HEK293 (cell line): ENCODE results near the gene NOL4.

Source experiments
- ATF2 ChIP-seq: fragments of 450-650 bp; formaldehyde crosslinking; IDR thresholded peaks from 2 replicates; pipeline ENCODE4 v1.5.1; 2016; ENCODE audit warnings: missing biosample characterization, missing genetic modification characterization, low read depth
- CTCF ChIP-seq: fragments of 450-650 bp; formaldehyde crosslinking; IDR thresholded peaks from 2 replicates; pipeline ENCODE4 v1.5.1; 2016; ENCODE audit warnings: missing biosample characterization, missing genetic modification characterization
- GLIS2 ChIP-seq: fragments of 450-650 bp; formaldehyde crosslinking; IDR thresholded peaks from 2 replicates; pipeline ENCODE4 v1.5.1; 2016; ENCODE audit warnings: missing biosample characterization, missing genetic modification characterization
- IKZF3 ChIP-seq: fragments of 450-650 bp; IDR thresholded peaks from 2 replicates; pipeline ENCODE4 v1.5.0; 2018; ENCODE audit warnings: missing biosample characterization, mild to moderate bottlenecking, missing genetic modification characterization, moderate library complexity
- KLF9 ChIP-seq: fragments of 450-650 bp; formaldehyde crosslinking; IDR thresholded peaks from 2 replicates; pipeline ENCODE4 v1.5.1; 2016; ENCODE audit warnings: missing biosample characterization, missing genetic modification characterization, low read depth
- PATZ1 ChIP-seq: fragments of 450-650 bp; formaldehyde crosslinking; IDR thresholded peaks from 2 replicates; pipeline ENCODE4 v1.5.1; 2016; ENCODE audit warnings: missing biosample characterization, missing genetic modification characterization
- PBX3 ChIP-seq: sonication (generic); formaldehyde crosslinking; IDR thresholded peaks from 2 replicates; pipeline ENCODE4 v1.8.1; 2022; ENCODE audit warnings: mild to moderate bottlenecking, moderate library complexity, missing genetic modification reagents
- SETDB1 ChIP-seq: IDR thresholded peaks from one replicate; pipeline ENCODE4 v1.6.1; 2017; ENCODE audit warnings: mild to moderate bottlenecking, low read length, moderate library complexity, mixed read lengths; ENCODE audit not compliant: insufficient read length
- SP2 ChIP-seq: fragments of 450-650 bp; formaldehyde crosslinking; IDR thresholded peaks from 2 replicates; pipeline ENCODE4 v1.5.1; 2016; ENCODE audit warnings: missing biosample characterization, missing genetic modification characterization
- SP3 ChIP-seq: fragments of 450-650 bp; formaldehyde crosslinking; IDR thresholded peaks from 2 replicates; pipeline ENCODE4 v1.5.1; 2016; ENCODE audit warnings: missing biosample characterization, missing genetic modification characterization
- TRIM28 ChIP-seq: IDR thresholded peaks from 2 replicates; pipeline ENCODE4 v1.6.1; 2011; ENCODE audit warnings: low read length, control low read depth, borderline replicate concordance
- ZBTB10 ChIP-seq: fragments of 450-650 bp; formaldehyde crosslinking; IDR thresholded peaks from 2 replicates; pipeline ENCODE4 v1.5.1; 2016; ENCODE audit warnings: missing biosample characterization, missing genetic modification characterization
- ZFHX2 ChIP-seq: fragments of 450-650 bp; formaldehyde crosslinking; conservative IDR thresholded peaks from 2 replicates; pipeline ENCODE4 v1.5.1; 2016; ENCODE audit warnings: missing biosample characterization, missing genetic modification characterization
- ZNF133 ChIP-seq: fragments of 450-650 bp; formaldehyde crosslinking; IDR thresholded peaks from 2 replicates; pipeline ENCODE4 v1.5.1; 2016; ENCODE audit warnings: missing biosample characterization, missing genetic modification characterization
- ZNF2 ChIP-seq: fragments of 450-650 bp; formaldehyde crosslinking; IDR thresholded peaks from 2 replicates; pipeline ENCODE4 v1.5.1; 2016; ENCODE audit warnings: missing biosample characterization, missing genetic modification characterization
- ZNF335 ChIP-seq: fragments of 450-650 bp; formaldehyde crosslinking; conservative IDR thresholded peaks from 2 replicates; pipeline ENCODE4 v1.5.1; 2016; ENCODE audit warnings: missing biosample characterization, missing genetic modification characterization
- ZNF341 ChIP-seq: fragments of 450-650 bp; formaldehyde crosslinking; IDR thresholded peaks from 2 replicates; pipeline ENCODE4; 2016; ENCODE audit warnings: low read depth, missing biosample characterization, missing genetic modification characterization
- ZNF350 ChIP-seq: fragments of 450-650 bp; formaldehyde crosslinking; IDR thresholded peaks from 2 replicates; pipeline ENCODE4 v1.5.0; 2017; ENCODE audit warnings: missing biosample characterization, mild to moderate bottlenecking, missing genetic modification characterization
- ZNF501 ChIP-seq: fragments of 450-650 bp; formaldehyde crosslinking; IDR thresholded peaks from 2 replicates; pipeline ENCODE4 v1.5.1; 2016; ENCODE audit warnings: missing biosample characterization, missing genetic modification characterization
- ZNF561 ChIP-seq: fragments of 450-650 bp; IDR thresholded peaks from 2 replicates; pipeline ENCODE4 v1.5.1; 2018; ENCODE audit warnings: missing biosample characterization, missing genetic modification characterization, borderline replicate concordance
- ZNF600 ChIP-seq: fragments of 450-650 bp; formaldehyde crosslinking; IDR thresholded peaks from 2 replicates; pipeline ENCODE4 v1.5.1; 2016; ENCODE audit warnings: missing biosample characterization, missing genetic modification characterization
- ZNF624 ChIP-seq: fragments of 450-650 bp; formaldehyde crosslinking; IDR thresholded peaks from 2 replicates; pipeline ENCODE4 v1.5.1; 2017; ENCODE audit warnings: missing biosample characterization, missing genetic modification characterization
- ZNF629 ChIP-seq: fragments of 450-650 bp; formaldehyde crosslinking; IDR thresholded peaks from 2 replicates; pipeline ENCODE4 v1.5.1; 2017; ENCODE audit warnings: missing biosample characterization, missing genetic modification characterization
- ZNF645 ChIP-seq: fragments of 450-650 bp; formaldehyde crosslinking; IDR thresholded peaks from 2 replicates; pipeline ENCODE4; 2016; ENCODE audit warnings: missing biosample characterization, missing genetic modification characterization
- ZNF701 ChIP-seq: fragments of 450-650 bp; formaldehyde crosslinking; IDR thresholded peaks from 2 replicates; pipeline ENCODE4 v1.5.1; 2016; ENCODE audit warnings: missing biosample characterization, missing genetic modification characterization
- ZNF843 ChIP-seq: fragments of 450-650 bp; formaldehyde crosslinking; IDR thresholded peaks from 2 replicates; pipeline ENCODE4 v1.5.1; 2016; ENCODE audit warnings: missing biosample characterization, missing genetic modification characterization
- ZXDB ChIP-seq: fragments of 450-650 bp; formaldehyde crosslinking; IDR thresholded peaks from 2 replicates; pipeline ENCODE4 v1.5.1; 2016; ENCODE audit warnings: missing biosample characterization, missing genetic modification characterization

Gene NOL4

GRCh38 chr18:34224423-34225217, at the start of gene NOL4 (continued):
- peak; percentile 67; the same call in 1 of the 2 replicates for TF ChIP-seq ATF2 (tag by site-specific recombination)
- peak; percentile 83 for TF ChIP-seq ZNF501
- TF ChIP-seq ZNF843 (tag by site-specific recombination) = peak; percentile 44; the same call in 1 of the 2 replicates
- TF ChIP-seq ZNF561 = 0 out of 2 replicates have a peak, but pooled peaks have one; percentile 20
- peak; percentile 72; the same call in 1 of the 2 replicates for TF ChIP-seq ZNF600 (tag by site-specific recombination)
- TF ChIP-seq ZNF701 = no peak
- TF ChIP-seq ZFHX2 = 0 out of 2 replicates have a peak, but pooled peaks have one; percentile 11
- TF ChIP-seq ZXDB (tag by site-specific recombination) = peak; percentile 65
- TF ChIP-seq ZNF335 = peak; percentile 83
- no peak for TF ChIP-seq ZNF350 (tag by site-specific recombination)
- peak; percentile 73 for TF ChIP-seq IKZF3 (tag by site-specific recombination)
- peak; percentile 24; the same call in 1 of the 2 replicates for TF ChIP-seq TRIM28
- TF ChIP-seq PBX3 (CRISPR knock-in tag) = 0 out of 2 replicates have a peak, but pooled peaks have one; percentile 29
- TF ChIP-seq ZNF2 (tag by site-specific recombination) = 0 out of 2 replicates have a peak, but pooled peaks have one; percentile 38
- peak; percentile 44; the same call in 1 of the 2 replicates for TF ChIP-seq KLF9
- no peak for TF ChIP-seq ZNF624 (tag by site-specific recombination)
- TF ChIP-seq SP2 = peak; percentile 45
- TF ChIP-seq GLIS2 (tag by site-specific recombination) = peak; percentile 80
- TF ChIP-seq ZNF629 (tag by site-specific recombination) = peak; percentile 48; the same call in 1 of the 2 replicates
- no peak for TF ChIP-seq SETDB1
- TF ChIP-seq ZBTB10 (tag by site-specific recombination) = 0 out of 2 replicates have a peak, but pooled peaks have one; percentile 61
- TF ChIP-seq ZNF133 (tag by site-specific recombination) = 0 out of 2 replicates have a peak, but pooled peaks have one; percentile 14
- TF ChIP-seq ZNF645 (tag by site-specific recombination) = no peak
- peak; percentile 81; the same call in 1 of the 2 replicates for TF ChIP-seq PATZ1 (tag by site-specific recombination)
- TF ChIP-seq SP3 (tag by site-specific recombination) = peak; percentile 32; the same call in 1 of the 2 replicates
- TF ChIP-seq ZNF341 = peak; percentile 39; the same call in 1 of the 2 replicates
- peak; percentile 90 for TF ChIP-seq CTCF (tag by site-specific recombination)
